Activated gamma-delta T cell (primary cell): Measurements from ENCODE around the gene PBRM1.
"Not testable (repeated sequence)": the region's sequence is repeated elsewhere in the genome, so short reads cannot be mapped to it uniquely, and the experiment has no call there.

Experiments used
- DNase-seq: peaks from one replicate; lab custom pipeline; 2025; lab: John Stamatoyannopoulos, UW

Gene PBRM1

DNA sequence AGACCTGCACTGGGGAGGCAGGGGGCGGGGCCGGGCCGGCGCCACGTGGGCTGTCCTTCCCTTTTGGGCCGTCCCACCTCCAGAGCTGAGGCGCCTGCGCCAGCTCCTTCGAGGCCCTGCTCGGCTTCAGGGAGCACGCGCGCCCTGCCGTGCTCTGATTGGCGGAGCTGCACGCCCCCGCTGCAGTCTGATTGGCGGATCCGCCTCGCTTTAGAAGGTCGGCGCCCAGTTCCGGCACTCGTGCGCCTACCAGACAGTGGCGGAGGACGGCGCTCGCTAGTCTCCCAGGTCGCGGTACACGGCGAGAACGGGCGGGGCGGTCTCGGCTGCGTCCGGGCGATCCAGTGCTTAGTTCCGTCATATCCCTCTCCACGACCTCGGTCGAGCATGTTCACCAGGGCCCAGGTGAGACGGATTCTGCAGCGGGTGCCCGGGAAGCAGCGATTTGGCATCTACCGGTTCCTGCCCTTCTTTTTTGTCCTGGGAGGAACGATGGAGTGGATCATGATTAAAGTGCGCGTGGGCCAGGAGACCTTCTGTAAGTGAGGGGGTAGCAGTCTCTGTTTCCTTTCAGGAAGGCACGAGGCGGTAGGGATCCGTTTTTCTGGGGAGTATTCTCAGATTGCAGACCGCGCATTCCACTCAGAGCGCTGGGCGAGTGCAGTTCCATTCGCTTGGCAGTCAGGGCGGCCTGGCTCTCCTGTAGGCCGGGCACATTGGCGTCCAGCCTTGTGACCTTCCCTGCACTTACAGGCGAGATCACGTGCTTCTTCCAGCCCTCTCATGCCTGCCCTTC, 149.1 kb downstream of the PBRM1 start, which contains the start of gene UQCC5:
TSS of gene UQCC5 (plus strand) at position 237 of the 796 bp plus-strand sequence. CDS start at position 388, 151 bp downstream.
- peak; percentile 96 for DNase-seq

DNA sequence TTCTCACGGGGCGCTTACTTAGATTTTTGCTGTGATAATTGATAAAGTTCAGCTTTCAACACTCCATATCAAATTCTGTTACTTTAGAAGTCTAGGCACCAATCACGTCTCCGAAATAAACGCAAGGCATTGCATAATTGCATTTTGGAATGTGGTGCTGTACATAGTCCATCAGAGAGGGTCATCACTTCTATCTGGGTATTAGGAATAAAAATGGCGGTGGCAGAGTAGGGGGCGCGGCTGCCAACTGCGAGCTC, 149.7 kb downstream of the PBRM1 start:
- no peak for DNase-seq

DNA sequence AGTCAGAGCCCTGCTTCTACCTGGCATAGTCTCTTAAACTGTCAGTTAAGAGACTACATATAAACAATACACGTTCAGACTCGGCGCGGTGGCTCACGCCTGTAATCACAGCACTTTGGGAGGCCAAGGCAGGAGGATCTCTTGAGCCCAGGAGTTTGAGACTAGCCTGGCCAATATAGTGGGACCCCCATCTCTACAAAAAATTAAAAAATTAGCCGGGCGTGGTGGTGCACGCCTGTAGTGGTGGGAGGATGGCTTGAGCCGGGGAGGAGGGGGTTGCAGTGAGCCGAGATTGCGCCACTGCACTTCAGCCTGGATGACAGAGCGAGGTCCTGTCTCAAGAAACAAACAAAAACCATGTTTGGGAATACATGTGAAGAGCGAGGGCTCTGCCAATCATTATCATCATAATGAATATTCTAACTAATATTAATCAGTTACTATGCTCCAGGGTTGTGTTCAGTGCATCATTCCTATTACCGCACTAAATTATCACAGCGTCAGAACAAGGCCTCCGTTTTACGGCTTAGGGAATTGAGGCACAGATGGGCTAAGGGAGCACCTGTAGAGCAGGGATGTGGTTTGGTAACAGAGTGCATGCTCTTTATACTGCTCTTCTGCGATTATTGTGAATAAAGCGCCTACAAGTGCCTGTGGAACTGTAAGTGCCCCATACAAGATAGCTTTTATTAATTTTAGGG, 150.2 kb downstream of the PBRM1 start:
- DNase-seq = no peak

DNA sequence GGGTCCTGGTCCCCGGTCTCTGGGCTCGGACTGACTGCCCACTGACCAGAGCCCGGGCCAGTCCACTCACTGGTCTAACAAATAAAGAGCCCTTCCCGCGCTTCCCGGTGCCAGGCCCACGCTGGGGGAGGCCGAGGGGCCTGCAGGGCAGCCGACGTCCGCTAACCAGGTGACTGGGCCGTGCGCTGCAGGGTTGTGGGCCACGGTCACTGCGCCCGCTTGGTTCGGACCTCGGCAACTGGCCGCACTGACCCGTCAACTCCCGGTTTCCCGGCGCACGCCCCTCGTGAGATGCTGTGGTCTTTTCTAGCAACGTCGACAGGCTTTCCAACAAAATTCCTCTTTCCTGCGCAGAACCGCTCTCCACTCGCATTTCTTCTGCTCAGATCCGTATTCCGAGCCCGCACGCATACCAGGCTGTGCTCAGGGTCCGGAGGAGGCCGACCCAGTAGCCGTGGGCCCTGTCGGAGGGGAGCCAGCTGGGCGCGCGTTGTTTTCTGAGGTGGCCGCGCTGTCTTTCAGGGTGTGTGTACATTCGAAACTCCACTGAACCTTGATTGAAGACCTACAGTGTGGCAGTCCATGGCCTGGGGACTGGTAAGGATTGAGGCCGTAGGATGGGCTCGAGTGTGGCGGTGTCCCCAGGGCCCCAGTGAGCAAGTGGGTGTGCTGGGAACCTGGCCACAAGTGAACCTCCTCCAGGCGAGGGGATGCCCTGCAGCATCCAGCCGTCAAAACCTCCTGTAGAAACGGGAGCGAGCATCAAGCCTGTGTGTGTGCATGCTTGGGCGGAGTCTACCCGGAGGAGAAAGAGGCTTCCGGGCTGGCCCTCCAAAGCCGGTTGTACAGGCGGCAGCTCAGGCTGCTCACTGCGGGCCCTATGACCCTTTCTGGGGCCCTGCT, 151.2 kb downstream of the PBRM1 start:
- no peak for DNase-seq

DNA sequence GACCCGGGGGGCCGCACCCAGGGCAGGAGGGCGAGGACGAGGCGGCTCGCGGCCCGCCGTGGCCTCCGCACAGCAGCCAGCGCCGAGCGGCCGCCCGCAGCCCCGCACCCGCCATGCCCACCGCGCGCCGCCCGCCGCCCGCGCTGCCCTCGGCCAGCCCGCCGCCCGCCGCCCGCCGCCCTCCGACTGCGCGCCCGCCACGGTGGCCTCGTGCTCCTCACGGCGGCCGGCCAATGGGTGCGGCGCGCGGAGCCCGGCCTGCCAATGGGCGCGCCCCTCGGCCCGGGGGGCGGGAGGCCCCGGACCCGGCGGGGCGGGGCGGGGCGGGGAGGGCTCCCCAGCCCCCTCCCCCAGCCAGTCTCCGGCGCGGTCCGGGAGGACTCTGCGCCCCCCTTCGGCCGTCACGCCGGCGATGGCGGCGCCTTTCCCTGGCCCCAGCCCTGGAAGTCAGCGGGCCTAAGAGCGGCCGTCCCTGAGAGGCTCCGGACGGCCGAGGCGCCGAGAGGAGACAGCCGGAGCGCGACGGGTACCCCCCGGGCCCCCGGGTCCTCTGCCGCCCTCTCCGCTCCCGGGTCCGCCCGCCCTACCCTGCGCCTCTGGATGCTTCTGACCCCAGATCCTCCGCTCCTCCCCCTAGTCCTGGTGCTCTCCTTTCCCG, 152.0 kb downstream of the PBRM1 start, which contains the start of gene NT5DC2:
TSS of gene NT5DC2 (minus strand) at position 235 of the 658 bp plus-strand sequence. CDS start at position 115, 120 bp downstream.
- DNase-seq = peak; percentile 62

DNA sequence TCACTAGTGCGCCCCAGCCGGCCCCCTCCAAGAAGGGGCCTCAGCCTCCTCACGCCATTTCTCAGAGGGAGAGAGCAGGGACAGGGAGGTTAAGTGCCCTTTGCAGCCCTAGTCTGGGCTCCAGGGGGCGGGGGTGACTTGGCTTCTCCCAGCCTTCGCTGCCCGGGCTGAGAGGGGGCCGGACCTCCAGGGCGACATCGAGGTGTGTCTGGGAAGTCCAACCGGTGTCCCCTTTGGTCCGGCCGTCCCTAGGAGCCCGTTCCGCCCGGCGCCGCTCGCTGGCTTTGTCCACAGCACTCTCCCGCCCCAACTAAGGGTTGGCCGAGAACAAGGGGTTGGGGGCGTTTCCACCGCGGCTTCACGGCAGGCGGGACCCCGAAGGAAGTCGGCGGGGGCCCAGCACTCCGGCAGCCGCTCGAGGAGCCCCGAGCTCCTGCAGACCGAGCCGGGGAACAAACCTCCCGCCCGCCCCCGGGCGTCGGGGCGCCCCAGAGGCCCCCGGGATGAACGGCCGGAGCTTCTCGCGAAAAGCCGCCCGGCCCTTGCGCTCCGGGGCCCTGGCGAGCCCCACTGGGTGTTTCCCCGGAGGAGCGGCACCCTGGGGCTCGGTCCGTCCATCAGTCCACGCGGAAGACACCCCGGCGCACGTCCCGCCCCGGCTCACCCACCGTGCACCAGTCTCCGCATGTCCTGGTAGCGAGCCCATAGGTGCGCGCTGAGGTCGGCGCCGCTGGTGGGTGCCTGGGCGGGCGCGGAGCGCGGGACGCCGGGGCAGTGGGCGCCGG, 152.7 kb downstream of the PBRM1 start:
- peak; percentile 30 for DNase-seq

DNA sequence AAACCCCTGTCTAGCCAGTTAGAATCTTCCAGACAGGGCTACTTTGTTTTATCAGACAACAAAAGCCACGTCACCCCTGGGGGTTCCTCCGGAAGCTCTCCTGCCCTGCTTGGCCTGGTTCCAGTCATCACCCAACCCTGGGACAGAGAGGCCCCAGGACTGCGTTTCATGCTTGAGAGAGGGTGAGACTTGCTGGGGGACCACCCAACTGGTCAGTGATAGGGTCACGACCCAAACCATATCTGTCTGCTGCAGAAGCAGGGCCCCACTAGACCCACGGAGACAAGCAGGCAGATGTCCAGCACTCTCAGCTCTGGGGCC, 153.2 kb downstream of the PBRM1 start:
- DNase-seq = no peak

DNA sequence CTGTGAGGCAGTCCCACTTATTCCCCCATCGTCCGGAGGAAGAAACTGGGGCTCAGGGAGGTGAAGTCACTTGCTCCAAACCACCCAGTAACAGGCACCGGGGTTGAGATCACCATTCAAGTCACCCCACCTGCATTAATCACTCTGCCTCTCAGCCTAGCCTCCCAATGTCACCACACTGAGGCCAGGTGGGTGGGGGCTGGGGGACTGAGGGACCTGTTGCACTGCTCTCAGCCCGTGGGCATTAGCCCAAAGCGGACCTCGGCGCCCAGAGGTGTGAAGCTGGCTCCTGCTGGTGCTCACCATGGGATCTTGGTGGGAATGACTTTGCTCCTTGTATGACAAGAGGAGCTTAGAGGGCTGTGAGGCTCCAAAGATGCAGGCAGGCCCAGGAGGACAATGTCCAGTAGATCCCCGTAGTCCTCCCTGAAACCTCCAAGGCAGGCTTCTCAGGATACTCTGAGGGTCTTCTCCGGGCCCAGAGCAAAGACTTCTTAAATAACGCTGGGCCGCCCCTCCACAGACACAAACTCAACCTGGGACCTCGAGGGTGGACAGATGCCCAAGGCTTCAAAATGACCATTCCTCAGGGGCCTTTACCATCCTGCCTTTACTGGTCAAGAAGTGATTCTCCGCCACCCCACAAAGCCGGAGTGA, 153.7 kb downstream of the PBRM1 start:
- no peak for DNase-seq

DNA sequence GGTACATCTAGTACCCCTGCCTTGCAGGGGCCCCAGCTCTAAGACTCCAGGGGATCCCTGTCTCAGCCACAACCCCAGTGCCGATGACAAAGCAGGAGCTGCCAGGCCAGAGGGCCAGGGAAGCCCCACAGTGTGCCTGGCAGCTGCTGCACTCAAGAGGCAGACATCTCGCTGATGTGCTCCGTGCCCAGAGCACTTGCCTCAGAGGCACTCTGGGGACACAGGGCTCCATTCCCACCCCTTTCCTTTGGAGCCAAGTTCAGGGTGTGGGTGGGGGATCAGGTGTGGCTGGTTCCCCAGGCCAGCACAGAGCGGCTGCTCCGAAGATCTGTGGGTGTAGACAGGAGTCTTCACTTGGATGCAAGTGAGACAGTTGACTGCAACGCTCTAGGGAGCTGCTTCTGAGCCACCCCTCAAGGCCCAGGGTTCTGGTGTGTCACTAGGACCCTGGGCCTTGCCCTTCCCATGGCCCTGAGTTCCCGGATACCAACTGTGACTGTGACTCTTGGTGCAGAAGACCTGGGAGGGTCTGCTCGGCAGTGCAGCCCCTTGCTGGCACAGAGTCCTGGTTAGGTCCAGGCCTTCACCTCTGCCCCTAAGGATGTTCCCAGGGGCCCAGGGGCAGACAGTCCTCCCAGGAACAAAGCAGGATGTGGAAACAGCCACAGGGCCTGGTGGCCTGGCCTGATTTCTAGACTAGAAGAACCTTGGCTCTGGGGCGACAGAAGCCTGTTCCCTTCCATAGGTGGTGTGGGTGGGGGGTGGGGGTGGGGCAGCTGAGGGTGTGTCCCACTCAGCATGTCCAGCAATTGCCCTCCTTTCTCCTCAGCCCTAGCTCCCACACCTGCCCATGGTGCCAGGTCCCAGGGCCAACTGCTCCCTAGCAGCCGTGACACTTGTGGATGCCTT, 154.5 kb downstream of the PBRM1 start:
- no peak for DNase-seq

DNA sequence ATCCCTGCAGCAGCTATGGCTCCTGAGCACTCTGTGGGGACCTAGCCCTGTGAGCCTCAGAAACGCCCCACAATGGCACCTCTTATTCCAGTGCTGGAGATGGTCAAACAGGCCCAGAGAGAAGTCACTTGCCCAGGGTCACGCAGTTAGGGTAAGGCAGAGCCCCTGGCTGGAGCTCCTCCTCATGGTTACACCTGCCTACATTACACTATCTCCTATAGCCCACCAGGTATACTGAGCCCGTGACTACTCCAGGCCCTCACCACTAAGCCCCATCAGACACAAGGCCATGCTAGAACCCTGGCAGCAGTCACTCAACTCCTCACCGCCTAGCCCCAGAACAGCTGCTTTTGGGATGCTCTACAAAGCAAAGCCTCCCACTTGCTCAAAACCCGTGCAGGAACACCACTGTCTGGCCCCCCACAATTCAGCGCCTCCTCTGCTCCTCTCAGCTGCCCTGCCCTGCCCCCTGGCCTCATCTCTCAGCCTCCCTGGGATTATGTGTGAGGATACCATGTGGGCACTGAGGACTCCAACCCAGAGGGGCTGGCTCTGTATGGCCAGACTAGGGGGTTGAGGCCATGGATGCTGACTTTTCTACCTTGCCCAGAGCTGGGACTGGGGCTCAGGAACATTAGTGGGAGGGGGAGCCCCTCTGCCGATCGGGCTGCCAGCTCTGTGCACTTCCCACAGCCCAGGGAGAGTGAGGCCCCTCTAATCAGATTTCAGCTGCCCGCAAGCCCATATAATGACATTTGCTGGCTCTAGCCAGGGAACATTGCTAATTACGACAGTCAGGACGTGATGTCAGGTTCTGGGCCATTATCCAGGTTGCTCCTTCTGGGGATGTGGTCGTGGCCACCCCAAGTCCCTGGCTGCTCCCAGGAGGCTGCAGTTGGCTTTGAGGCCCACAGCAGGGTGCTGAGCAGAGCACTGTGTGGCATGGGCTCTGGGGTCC, 156.1 kb downstream of the PBRM1 start:
- no peak for DNase-seq

DNA sequence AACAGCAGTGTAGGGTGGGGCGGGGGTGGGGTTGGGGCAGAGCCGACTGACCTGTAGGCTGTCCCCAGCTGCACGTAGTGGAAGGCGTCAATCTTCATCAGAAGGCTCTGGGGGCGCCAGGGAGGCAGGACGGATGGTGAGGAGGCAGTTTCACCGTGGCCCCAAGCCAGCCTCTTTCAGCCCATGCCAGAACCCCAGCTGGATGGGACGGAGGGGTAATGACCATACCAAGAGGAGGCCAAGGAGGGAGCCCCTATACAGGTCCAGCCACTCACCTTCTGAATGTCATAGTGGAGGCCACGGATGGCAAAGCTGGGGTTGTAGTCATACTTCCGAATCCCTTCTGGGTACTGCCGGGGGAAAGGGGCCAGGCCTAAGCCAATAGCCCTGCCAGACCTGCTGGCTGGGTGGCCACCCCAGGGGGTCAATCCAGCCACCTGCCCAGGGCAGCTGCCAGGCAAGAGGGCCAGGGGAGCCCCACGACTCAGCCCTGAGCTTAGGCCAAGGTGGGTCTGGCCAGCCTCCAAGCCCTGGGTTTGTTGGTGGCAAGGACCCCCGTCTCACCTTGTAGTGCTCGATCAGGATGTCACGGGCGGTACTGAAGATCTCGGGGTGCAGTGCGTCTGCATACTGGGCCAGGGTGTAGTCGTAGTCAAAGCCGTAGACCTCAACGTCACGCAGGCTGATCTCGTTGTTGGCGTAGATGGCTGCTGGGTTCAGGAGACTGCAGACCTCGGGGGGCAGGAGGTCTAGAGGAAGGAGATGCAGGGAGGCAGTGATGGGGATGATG, 156.9 kb downstream of the PBRM1 start:
- no peak for DNase-seq

DNA sequence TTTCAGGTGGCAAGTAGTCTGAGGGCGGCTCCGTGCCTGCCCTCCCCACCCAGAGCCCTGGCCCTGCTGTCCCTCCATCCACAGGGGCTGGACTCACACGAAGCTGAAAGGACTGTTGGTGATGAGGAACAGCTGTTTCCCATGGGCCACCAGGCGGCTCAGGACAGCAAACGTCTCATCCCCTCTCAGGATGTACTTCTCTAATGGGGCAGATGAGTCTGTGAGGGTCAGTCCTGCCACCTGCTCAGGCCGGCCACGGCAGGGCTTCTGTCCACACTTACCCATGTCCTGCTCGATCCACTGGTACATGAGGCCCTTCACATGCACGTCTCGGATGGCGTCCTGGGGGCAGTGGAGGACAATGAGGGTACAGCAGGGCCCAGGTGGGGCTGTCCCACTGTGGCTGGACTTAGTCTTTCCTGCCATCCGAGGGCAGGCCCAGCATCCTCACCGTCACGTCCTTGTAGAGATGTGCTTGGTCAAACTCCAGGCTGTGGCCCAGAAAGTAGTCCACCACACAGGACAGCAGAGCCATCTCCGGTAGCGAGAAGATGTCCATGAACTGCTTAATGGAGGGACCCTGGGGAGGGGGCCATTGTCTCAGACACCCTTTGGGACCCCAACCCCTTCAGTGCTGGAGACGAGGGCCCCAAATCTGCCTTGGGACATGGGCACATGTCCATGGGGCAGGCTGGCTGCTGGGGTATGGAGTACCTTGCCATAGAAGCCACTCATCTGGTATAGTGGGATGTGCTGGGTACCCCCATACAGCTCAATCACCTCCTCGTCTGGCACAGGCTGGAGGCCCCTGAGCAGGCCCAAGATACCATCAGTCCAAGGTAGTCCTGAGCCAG, 157.8 kb downstream of the PBRM1 start:
- DNase-seq = no peak

DNA sequence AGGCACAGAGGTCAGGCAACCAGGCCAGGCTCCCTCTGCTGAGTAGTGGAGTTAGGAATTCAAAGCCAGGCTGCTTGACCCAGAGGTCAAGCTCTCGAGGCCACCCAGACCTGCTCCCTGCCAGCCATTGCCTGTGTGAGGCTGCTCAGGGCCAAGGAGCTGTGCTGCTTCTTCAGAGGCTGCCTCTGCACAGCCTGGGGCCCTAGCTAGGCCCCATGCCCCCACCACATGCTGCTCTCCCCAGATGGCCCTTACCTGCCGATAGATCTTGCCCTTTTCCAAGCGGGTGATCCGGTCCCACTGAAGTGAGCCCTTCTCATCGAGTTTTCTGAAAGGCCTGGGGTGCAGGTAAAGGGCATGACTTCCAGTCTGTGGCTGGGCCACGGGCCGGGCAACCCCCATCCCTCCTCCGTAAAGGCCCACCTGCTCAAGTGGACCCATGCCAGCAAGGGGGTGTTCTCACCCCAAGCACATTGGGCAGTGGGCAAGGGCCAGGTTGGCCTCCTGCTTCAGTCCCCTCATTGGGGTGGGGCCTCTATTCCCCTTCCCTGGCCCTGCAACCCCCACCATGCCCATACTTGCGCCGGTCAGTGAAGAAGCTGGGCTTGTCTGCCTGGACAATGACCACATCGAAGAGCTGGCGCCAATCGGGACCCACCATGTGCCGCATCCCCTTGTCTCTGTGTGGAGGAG, 158.5 kb downstream of the PBRM1 start:
- DNase-seq = no peak

DNA sequence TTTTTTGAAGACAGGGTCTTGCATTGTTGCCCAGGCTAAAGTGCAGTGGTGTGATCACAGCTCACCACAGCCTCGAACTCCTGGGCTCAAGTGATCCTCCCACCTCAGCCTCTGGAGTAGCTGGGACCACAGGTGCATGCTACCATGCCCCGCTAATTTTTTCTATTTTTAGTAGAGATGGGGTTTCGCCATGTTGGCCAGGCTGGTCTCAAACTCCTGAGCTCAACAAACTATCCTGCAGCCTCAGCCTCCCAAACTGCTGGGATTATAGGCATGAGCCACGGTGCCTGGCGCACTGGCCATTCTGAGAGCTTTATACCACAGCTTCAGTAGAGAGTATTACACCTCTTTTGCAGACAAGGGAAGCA, 159.1 kb downstream of the PBRM1 start:
- DNase-seq = not testable (repeated sequence)

DNA sequence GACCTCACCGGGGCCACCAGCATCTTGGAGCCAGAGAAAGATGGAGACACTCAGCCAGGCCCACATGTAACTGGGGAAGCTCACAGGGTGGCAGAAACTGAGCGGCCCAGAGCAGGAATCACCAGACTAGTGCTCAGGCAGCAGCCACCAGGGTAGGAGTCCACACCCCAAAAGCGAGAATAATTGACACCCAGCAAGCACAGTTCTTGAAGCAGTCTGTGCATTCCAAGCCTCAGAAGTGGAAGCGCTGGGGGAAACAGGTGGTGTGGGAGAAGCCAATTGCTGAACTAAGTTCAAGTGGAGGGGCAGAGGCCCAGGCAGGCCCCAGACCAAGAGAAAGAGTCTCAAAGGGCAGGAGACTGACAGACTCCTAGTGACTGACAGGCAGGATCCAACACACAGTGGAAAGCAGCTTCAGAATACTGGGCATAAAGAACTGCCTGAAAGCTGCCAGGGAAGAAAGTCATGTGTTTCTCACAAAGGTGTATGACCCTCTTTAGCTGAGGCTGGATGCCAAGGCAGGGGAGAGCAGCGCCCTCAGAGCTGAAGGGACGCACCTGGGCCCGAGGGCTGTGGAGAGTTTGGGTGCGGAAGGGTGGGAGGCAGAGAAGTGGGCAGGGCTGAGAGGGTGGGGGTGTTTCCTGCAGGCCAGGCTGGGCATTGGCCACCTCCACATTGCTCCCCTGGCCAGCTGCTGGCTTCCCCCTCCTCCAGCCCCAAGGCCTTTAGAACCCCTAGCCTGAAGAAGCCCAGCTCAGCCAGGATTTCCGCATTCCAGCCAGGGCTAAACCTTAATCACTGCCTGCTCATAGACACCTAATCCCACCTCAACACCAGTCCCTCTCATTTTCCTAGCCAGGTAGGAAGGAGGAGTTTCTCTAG, 159.8 kb downstream of the PBRM1 start:
- no peak for DNase-seq
